NCI-H1694 treated with DMSO at 0.1 percent for 48 hours (cell line): ENCODE measurements around the gene SCGB1C2.
"Not testable (repeated sequence)": the region's sequence is repeated elsewhere in the genome, so short reads cannot be mapped to it uniquely, and the experiment has no call there.

Source experiments
- DNase-seq: peaks from one replicate; lab custom pipeline; 2025; lab: John Stamatoyannopoulos, UW

Gene SCGB1C2

DNA sequence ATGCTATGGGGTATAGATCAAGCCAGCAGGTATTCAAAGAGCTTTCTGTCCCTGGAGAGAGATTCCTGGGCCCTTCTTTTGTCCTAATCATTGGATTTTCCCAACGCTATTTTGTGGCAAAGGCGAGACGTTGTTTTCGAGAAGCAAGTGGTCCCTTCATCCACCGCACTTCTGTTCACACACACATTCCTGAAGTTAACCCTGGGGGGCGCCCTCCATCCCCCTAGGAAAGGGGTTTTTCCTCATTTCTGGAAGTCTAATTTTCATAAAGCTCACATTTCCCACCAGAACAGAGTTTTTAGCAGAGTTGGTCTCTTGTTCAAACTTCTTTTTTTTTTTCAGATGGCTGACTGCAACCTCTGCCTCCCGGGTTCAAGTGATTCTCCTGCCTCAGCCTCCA lies 11.9 kb downstream of the SCGB1C2 start:
- DNase-seq, result no peak

GRCh38 chr17:149897-150584 lies 12.7 kb downstream of the SCGB1C2 start:
- no peak for DNase-seq

- DNase-seq, result no peak
Observed at GRCh38 chr17:151004-151403, 13.6 kb downstream of the SCGB1C2 start.

- DNase-seq, result no peak
Observed at GRCh38 chr17:151886-152859, 14.8 kb downstream of the SCGB1C2 start.

GRCh38 chr17:152860-153420 lies 15.6 kb downstream of the SCGB1C2 start:
- no peak for DNase-seq

DNA sequence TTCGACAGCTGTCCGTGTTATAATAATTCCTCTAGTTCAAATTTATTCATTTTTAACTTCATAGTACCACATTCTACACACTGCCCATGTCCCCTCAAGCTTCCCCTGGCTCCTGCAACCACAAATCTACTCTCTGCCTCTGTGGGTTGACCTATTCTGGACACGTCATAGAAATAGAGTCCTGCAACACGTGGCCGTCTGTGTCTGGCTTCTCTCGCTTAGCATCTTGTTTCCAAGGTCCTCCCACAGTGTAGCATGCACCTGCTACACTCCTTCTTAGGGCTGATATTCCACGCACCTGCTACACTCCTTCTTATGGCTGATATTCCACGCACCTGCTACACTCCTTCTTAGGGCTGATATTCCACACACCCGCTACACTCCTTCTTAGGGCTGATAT lies 16.5 kb downstream of the SCGB1C2 start:
- no peak for DNase-seq

GRCh38 chr17:155576-155975 lies 18.2 kb downstream of the SCGB1C2 start:
- DNase-seq, result no peak

GRCh38 chr17:156094-156621 lies 18.8 kb downstream of the SCGB1C2 start:
- DNase-seq, result no peak

GRCh38 chr17:156946-157345 lies 19.6 kb downstream of the SCGB1C2 start:
- DNase-seq, result no peak

- DNase-seq, result no peak
Observed at GRCh38 chr17:157901-158300, 20.5 kb downstream of the SCGB1C2 start.

GRCh38 chr17:158379-158778 lies 21.0 kb downstream of the SCGB1C2 start:
- DNase-seq, result no peak

DNA sequence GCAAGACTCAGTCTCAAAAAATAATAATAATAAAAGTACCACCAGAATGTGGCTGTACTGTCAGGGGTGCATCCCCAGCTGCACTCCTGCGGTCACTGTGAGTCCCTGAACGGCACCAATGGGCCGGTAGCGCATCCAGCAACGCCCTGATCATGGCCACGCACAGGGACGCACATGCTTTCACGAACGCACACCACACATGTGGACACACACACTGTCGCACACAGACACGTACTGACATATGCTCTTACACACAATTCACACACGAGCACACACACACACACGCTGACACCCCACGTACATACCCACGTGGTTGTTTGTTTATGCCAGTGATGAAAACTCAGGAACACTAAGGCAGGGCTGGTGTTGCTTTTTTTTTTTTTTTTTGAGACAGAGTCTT lies 22.2 kb downstream of the SCGB1C2 start:
- DNase-seq, result no peak

DNA sequence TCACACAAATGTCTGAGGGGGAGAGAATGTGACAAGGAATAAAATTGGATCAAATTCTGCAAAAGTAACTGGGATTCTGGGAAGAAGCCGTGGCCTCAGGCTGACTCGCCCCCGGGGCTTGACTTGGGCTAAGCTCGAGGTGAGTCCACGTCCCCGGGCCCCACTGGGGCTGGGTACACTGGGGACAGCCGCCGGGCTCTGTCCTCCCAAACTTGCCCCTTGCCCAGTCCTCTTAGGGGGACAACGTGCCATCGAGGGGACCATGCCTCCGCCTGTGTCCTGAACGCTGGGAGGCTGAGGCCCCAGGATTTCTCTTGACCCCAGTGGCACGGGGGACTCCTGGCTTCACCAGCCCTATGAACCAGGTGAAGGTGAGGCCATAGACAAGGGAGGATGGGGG lies 23.0 kb downstream of the SCGB1C2 start:
- no peak for DNase-seq

DNA sequence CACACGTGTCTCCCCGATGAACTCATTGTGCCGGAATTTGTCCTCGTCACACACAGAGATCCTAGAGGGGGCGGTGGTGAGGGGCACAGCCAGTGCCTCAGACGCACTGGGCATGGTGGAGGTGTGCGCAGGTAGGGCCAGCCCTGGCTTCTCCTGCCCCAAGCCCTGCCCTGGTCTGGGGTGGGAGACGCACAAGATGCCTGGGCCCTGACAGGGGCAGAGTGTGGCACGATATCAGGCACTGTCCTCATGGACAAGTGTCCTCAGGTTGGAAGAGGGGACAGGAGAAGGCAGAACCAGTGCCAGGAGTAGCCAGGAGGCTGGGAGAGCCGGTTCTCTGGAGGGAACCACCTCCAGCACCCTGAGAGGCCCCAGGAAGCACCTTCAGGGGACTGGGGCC lies 24.1 kb downstream of the SCGB1C2 start:
- DNase-seq, result no peak

GRCh38 chr17:162689-163088 lies 25.3 kb downstream of the SCGB1C2 start:
- no peak for DNase-seq

DNA sequence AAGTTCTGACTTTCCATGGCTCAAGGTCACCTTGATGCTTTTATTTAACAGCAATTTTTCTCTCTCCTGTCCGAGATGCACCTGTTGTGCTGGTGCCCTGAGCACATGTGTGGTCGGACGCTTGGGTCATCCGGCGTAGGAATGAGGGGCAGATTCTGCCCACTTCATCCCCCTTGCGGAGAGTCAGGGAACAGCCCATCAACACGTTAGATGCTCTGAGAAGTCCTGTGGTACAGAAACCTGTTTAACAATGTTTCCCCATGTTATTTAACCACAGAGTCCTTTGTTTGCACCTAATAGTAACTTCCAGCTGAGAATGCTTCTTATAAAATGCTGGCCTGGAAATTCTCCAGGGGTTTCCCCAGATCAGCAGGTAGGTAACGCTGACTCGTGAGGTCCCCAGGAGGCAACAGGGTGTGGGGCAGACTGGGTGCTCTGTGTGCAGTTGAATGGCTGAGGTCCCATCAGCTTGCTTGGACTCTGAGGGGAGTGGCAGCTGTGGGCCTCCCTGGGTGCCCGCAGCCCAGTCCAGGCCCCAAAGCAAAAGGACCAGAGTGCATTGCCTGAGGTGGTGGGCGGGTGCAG lies 26.2 kb downstream of the SCGB1C2 start:
- DNase-seq, result no peak

DNA sequence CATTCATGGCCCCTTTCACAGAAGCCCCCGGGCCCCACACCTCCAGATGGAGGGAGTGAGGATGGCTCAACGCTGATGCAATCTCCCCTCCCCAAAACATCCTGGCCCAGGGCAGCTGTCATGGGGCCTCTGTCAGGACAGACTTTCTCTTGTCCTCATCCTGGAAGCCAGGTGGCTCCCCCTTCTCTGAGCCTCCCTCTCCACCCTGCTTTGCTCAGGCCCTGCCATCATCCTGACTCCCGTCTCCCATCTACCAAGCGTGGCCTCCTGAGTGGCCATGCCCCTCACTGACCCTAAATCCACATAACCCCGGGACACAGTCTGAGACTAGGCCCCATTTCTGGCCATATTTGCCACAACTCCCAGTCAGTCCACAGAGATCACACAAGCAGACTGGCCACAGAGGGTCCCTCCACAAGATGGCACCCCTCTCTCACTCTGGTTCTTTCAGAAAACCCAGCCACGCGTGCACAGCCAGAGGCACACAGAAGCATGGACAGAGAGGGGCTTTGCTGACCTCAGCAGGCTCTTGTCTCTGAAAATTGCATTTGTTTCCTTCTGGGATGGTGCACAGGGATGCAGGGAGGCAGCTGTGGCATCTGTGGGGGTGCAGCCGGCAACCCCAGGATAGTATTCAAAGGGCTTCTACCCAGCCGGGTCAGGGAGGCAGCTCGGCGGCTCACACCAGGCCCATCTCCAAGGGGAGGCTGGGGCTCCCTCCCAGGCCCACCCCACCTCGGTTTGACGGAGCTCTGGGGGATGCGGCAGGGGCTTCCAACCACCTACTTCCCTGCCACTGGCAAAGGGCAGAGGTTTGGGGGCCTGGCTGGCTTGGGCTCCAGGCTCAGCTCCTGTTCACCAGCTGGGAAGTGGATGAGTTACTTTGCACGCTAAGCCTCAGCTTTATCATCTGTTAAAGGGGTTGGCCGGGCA lies 27.2 kb downstream of the SCGB1C2 start:
- DNase-seq, result peak; percentile 48

DNA sequence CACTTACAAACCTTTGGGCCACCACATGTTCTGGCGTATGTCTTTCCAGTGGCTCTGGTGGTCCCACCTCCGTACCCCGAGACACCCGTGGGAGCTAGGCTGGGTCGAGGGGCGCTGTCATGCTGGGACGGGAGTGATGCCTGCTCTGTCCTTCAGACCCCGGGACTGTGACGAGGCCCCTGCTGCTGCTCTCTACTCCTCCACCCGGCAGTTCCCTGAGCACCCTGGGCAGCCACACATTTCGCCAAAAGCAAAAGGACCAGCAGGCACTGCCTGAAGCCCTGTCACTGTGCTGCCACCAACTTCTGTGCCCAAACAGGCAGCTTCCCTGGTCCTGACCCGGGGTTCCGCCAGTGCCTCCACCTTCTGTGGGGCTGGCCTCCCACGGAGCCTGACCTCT lies 28.6 kb downstream of the SCGB1C2 start:
- no peak for DNase-seq

GRCh38 chr17:168614-169013 lies 31.2 kb downstream of the SCGB1C2 start:
- DNase-seq, result not testable (repeated sequence)

DNA sequence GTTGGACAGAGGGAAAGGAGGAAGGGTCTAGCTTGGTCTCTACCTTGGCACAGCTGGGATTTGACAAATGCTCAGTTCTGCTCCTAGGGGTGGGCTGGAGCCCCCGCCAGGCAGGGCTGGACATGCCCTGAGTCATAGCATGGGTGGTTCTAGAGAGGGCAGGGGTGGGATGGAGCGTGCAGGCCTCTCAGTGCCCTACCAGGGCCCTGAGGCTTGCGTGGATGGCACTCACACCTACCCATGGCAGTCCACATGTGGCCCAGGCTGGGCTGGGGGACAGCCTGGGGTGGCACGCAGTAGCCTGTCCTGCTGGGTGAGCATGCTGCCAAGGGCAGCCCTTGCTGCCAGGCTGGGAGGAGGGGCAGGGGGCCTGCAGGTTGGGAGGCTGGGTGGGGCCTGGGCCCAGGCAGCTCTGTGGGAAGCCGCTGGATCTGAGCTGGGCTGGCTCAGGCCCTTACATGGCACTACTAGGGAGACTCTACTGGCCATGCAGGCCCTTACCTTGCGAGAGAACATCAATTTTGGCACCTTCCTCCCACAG lies 32.8 kb downstream of the SCGB1C2 start:
- DNase-seq, result no peak

GRCh38 chr17:171871-172270 lies 34.5 kb downstream of the SCGB1C2 start:
- DNase-seq, result no peak
